ENCODE measurements around the gene ZNF490.
"Not testable (repeated sequence)": the region's sequence is repeated elsewhere in the genome, so short reads cannot be mapped to it uniquely, and the experiment has no call there.

ZNF490 gene

GRCh38 chr19:12623361-12624031 is 12.9 kb upstream of the ZNF490 start:
- no peak overlapping the region for H3K4me3 ChIP-seq (ENCODE audit: low read depth, low read length)
- TF ChIP-seq, protein P1, sequence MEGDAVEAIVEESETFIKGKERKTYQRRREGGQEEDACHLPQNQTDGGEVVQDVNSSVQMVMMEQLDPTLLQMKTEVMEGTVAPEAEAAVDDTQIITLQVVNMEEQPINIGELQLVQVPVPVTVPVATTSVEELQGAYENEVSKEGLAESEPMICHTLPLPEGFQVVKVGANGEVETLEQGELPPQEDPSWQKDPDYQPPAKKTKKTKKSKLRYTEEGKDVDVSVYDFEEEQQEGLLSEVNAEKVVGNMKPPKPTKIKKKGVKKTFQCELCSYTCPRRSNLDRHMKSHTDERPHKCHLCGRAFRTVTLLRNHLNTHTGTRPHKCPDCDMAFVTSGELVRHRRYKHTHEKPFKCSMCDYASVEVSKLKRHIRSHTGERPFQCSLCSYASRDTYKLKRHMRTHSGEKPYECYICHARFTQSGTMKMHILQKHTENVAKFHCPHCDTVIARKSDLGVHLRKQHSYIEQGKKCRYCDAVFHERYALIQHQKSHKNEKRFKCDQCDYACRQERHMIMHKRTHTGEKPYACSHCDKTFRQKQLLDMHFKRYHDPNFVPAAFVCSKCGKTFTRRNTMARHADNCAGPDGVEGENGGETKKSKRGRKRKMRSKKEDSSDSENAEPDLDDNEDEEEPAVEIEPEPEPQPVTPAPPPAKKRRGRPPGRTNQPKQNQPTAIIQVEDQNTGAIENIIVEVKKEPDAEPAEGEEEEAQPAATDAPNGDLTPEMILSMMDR (IDR thresholded peaks at IDR 0.05; ENCODE audit: low read depth, low read length, missing control alignments), result no peak
- DNase-seq (ENCODE audit: low read depth), result no peak

GRCh38 chr19:12621253-12622024 is 10.8 kb upstream of the ZNF490 start:
- not testable (repeated sequence) for H3K4me3 ChIP-seq (ENCODE audit: low read depth, low read length); DNase-seq (ENCODE audit: low read depth)

DNA sequence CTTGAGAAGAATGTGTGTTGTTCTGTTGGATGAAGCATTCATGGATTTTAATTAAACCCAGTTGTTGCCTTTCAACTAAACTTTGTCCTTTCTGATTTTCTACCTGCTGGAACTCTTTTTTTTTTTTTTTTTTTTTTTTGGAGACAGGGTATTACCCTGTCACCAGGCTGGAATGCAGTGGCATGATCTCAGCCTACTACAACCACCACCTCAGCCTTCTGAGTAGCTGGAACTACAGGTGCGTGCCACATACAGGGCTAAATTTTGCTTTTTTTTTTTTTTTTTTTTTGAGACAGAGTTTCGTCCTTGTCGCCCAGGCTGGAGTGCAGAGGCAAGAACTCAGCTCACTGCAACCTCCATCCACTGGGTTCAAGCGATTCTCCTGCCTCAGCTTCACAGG is 7.0 kb upstream of the ZNF490 start:
- no peak for DNase-seq (ENCODE audit: low read depth)
- H3K4me3 ChIP-seq (ENCODE audit: low read depth, low read length), result no peak overlapping the region

GRCh38 chr19:12611361-12611699 is 717 bp upstream of the ZNF490 start:
- DNase-seq (ENCODE audit: low read depth), result no peak
- TF ChIP-seq, protein P1 (IDR thresholded peaks at IDR 0.05; ENCODE audit: low read depth, low read length, missing control alignments), result no peak
- H3K4me3 ChIP-seq (ENCODE audit: low read depth, low read length), result peak overlapping the region; percentile 80

More for the DNA sequence above, 7.0 kb upstream of the ZNF490 start:
- TF ChIP-seq, protein P1 (IDR thresholded peaks at IDR 0.05; ENCODE audit: low read depth, low read length, missing control alignments), result no peak

DNA sequence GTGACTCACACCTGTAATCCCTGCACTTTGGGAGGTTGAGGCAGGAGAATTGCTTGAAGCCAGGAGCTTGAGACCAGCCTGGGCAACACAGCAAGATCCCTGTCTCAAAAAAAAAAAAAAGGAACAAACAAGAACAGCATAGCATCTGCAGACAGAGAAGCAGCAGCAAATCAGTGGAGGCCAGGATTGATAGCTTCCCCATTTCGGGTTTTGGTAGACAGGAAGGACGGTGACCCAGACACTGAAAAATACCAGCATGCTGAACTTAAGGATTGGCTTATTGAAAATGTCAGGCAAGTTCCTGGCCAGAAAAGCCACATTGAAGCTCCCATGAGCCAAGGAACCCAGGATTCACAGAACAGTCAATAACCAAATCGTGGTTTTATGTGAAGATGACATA is 3.0 kb downstream of the ZNF490 start:
- DNase-seq (ENCODE audit: low read depth), result no peak
- TF ChIP-seq, protein P1 (IDR thresholded peaks at IDR 0.05; ENCODE audit: low read depth, low read length, missing control alignments), result no peak
- no peak overlapping the region for H3K4me3 ChIP-seq (ENCODE audit: low read depth, low read length)

DNA sequence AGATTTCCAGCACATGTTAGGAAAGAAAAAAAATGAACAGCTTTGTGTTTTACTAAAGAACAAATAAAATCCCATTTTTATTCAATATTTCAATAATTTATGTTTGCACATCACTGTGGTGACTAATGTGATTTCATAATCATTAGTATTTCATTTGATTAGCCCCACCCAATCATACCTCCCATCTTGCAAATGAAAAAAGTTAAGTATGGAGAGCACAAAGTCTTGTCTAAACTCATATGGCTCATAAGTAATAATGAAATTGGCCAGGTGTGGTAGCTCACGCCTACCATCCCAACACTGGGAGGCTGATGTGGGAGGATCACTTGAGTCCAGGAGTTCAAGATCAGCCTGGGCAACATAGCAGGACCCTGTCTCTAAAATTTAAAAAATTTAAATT is 3.8 kb downstream of the ZNF490 start:
- no peak overlapping the region for H3K4me3 ChIP-seq (ENCODE audit: low read depth, low read length)
- DNase-seq (ENCODE audit: low read depth), result no peak
- TF ChIP-seq, protein P1 (IDR thresholded peaks at IDR 0.05; ENCODE audit: low read depth, low read length, missing control alignments), result no peak

DNA sequence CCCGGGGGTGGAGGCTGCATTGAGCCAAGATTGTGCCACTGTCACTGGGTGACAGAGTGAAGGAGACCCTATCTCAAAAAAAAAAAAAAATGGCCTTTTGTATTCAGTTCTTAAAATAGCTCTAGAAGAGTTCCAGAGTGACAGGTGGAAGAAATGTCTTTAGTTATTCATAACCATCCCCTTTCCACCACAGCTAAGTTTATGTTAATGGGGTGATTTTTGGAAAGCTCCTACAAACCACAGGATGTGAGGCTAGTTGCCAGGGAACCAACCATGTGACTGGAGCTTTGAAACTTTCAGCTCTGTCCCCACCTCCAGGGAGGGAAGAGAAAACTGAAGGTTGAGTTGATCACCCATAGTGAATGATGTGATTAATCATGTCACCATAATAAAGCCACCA is 6.9 kb downstream of the ZNF490 start:
- H3K4me3 ChIP-seq (ENCODE audit: low read depth, low read length), result no peak overlapping the region
- DNase-seq (ENCODE audit: low read depth), result peak; percentile 47
- TF ChIP-seq, protein P1 (IDR thresholded peaks at IDR 0.05; ENCODE audit: low read depth, low read length, missing control alignments), result no peak
